Activated T-cell treated with anti-CD3 and anti-CD28 coated beads, Interleukin-2, amount 50 U/mL, for 72 hours (primary cell): ENCODE data around the gene TCF12. TPM values are rescaled to one million over a fixed set of nuclear protein-coding genes. Genes with fewer than 3 reads are reported as not detected.

Source experiments
- ATAC-seq, 2 donors: fragments of 150-1000 bp; cut with Tn5 transposase; replicated peaks in 1 of 2; 2 replicates each; pipeline ENCODE4 v1.10.0; 2021; ENCODE audit warnings: moderate library complexity in 2 of 2, mild to moderate bottlenecking in 1 of 2
- DNase-seq, 2 donors: peaks; one replicate each; pipeline ENCODE4 v3.0.0; 2021 to 2022; ENCODE audit warnings: mixed read lengths in 1 of 2
- H3K27ac Mint-ChIP-seq: one replicate; pipeline ENCODE4 v1.8.0; 2022; ENCODE audit warnings: mild to moderate bottlenecking, moderate library complexity, mixed read lengths
- H3K27me3 Mint-ChIP-seq: one replicate; pipeline ENCODE4 v1.8.0; 2022; ENCODE audit warnings: low read depth, mixed read lengths
- H3K36me3 Mint-ChIP-seq, 2 donors: one replicate each; pipeline ENCODE4 v1.8.0; 2022; ENCODE audit warnings: mixed read lengths in 2 of 2, mild to moderate bottlenecking in 1 of 2; ENCODE audit not compliant: insufficient read depth in 2 of 2
- H3K4me1 Mint-ChIP-seq: one replicate; pipeline ENCODE4 v1.8.0; 2022; ENCODE audit warnings: low read depth, mixed read lengths
- H3K4me3 Mint-ChIP-seq, 2 donors: one replicate each; pipeline ENCODE4 v1.8.0; 2022; ENCODE audit warnings: mild to moderate bottlenecking in 2 of 2, mixed read lengths in 2 of 2, moderate library complexity in 2 of 2
- H3K9me3 Mint-ChIP-seq, 2 donors: one replicate each; pipeline ENCODE4 v1.8.0; 2022; ENCODE audit warnings: mixed read lengths in 2 of 2
- total RNA-seq, 2 donors: library from RNA; stranded (reverse); gene quantifications; one replicate each; pipeline ENCODE4 v1.2.3, GENCODE V29; 2022

The TCF12 gene
- total RNA-seq, 2 donors from 2014 or later: 93.0 to 108 TPM

DNA sequence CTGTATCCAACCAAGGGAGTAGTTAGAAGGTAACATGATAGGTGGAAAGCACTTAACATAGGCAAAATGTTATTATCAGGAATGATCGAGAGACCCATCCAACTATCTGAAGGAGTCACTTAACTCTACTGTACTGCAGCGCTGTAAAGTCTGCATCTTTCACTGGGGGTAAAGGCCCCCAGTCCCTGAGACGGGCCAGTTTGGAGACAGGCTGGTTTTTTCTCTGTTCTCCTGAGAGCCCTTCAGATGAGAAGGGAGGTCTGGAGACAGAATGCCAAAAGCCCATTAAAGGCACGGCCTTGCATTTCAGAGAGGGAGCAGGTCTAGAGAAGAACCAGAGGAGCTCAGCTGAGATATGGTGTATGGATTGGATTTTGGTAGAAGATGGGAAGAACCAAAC is 386.6 kb downstream of the TCF12 start:
- peak overlapping the region in 1 of 2 donors; percentile 9 for H3K4me3 Mint-ChIP-seq
- ATAC-seq: no peak

DNA sequence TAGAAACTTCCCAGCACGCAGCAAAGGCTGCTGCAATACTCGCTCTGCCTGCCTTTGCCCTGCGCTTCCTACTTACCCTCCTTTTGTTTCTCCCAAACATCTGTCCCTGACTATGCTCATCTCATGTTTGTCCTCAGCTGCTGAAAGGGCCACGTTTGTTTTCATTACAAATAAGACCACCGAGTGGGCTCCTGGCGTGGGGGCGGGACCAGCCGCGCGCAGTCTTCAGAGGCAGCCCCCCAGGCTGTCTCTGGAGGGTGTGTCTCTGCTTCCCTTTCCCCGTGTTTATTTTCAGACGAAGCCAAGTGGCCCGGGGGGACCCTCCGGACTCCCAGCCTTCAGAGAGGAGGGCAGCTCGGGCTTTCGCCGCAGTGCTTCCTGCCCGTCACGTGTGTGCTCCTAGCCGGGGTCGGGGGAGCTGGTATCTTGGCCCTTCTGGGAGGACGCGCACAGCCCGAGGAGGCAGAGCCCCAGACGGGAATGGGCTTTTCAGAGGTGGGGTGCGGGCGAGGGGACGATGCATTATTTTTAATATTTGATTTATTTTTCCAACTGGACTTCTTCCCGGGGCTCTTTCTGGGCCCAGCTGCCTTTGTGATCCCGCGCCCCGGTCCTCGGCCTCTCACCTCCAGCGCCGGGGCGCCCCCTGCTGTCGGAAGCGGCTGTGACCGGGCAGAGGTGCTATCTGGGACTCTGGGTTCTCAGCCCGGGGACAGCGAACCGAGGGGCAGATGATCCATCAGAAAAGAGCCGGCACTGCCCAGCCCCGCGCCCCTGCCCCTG is 387.9 kb downstream of the TCF12 start:
- peak overlapping the region; percentile 74 to 77 for H3K4me3 Mint-ChIP-seq
- no peak overlapping the region for H3K27ac Mint-ChIP-seq
- H3K36me3 Mint-ChIP-seq: no peaks in the 10 kb centered on the region

More for the DNA sequence above, 386.6 kb downstream of the TCF12 start:
- Mint-ChIP-seq H3K27me3 (peaks cover 16% of the 10 kb centered on the region), H3K27ac (no peak overlapping the region), H3K36me3 (no peaks in the 10 kb centered on the region), H3K4me1 (peaks cover 7% of the 10 kb centered on the region), H3K9me3 (no peaks in the 10 kb centered on the region)
- DNase-seq: no peak

GRCh38 chr15:57306944-57307411 is 388.5 kb downstream of the TCF12 start:
- Mint-ChIP-seq H3K36me3 (no peaks in the 10 kb centered on the region), H3K4me1 (peaks cover 7% of the 10 kb centered on the region), H3K4me3 (peak overlapping the region; percentile 74 to 77), H3K27ac (no peak overlapping the region), H3K9me3 (no peaks in the 10 kb centered on the region), H3K27me3 (peaks cover 16% of the 10 kb centered on the region)
- ATAC-seq (peak; percentile 2 to 4), DNase-seq (no peak)

More for the DNA sequence above, 387.9 kb downstream of the TCF12 start:
- peak; percentile 89 to 93 for DNase-seq
- Mint-ChIP-seq H3K4me1 (peaks cover 7% of the 10 kb centered on the region), H3K27me3 (peaks cover 16% of the 10 kb centered on the region), H3K9me3 (no peaks in the 10 kb centered on the region)
- ATAC-seq: peak; percentile 87 to 92

DNA sequence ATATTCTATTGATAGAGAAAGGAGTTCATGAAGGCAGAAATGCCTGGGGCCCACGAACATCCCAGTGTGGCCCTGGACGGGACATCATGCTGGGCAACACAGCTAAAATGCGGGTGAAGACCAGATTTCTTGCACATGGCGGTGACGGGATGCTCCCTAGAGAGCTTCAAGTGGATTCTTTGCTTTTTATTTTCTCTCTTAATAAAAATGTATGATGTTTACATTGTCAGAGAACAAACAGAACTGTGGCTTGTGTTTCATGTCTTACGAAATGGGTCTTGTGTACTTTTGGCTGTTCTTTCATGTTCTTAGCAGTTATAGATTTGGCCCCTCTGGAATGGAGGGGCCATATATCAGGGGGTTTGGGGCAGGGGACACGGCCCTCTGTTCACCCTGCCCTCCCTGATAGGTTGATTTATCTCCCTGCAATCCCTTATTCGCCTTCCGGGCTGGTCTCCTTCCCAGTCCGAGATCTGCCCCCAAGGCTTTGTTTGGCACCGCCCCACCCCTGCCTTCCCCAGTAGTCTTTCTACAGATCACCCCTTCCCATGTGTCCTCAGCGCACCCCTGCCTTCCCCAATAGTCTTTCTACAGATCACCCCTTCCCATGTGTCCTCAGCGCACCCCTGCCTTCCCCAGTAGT is 389.2 kb downstream of the TCF12 start:
- no peak overlapping the region for H3K27ac Mint-ChIP-seq
- H3K27me3 Mint-ChIP-seq: peaks cover 16% of the 10 kb centered on the region
- ATAC-seq (no peak), DNase-seq (no peak)
- H3K9me3 Mint-ChIP-seq: no peaks in the 10 kb centered on the region
- H3K4me3 Mint-ChIP-seq: no peak overlapping the region
- peaks cover 7% of the 10 kb centered on the region for H3K4me1 Mint-ChIP-seq
- H3K36me3 Mint-ChIP-seq: no peaks in the 10 kb centered on the region

DNA sequence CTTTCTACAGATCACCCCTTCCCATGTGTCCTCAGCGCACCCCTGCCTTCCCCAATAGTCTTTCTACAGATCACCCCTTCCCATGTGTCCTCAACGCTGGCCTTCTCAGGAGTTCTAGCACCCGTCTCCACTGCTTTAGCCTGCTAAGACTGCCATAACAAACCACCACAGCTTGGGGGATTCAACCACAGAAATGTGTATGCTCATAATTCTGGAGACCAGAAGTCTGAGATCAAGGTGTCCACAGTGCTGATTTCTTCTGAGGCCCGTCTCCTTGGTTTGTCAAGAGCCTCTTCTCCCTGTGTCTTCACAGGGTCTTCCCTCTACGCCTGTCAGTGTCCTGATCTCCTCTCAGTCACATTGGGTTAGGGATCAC is 389.7 kb downstream of the TCF12 start:
- no peaks in the 10 kb centered on the region for H3K9me3 Mint-ChIP-seq
- peaks cover 16% of the 10 kb centered on the region for H3K27me3 Mint-ChIP-seq
- DNase-seq (no peak), ATAC-seq (no peak)
- peaks cover 7% of the 10 kb centered on the region for H3K4me1 Mint-ChIP-seq
- no peaks in the 10 kb centered on the region for H3K36me3 Mint-ChIP-seq
- H3K4me3 Mint-ChIP-seq: no peak overlapping the region
- H3K27ac Mint-ChIP-seq: no peak overlapping the region

- Mint-ChIP-seq H3K27me3 (peaks cover 13% of the 10 kb centered on the region), H3K27ac (no peak overlapping the region), H3K4me1 (peaks cover 7% of the 10 kb centered on the region), H3K4me3 (no peak overlapping the region), H3K36me3 (no peaks in the 10 kb centered on the region), H3K9me3 (no peaks in the 10 kb centered on the region)
- ATAC-seq: no peak
- no peak for DNase-seq
Measured at GRCh38 chr15:57309856-57310760, 391.7 kb downstream of the TCF12 start.

DNA sequence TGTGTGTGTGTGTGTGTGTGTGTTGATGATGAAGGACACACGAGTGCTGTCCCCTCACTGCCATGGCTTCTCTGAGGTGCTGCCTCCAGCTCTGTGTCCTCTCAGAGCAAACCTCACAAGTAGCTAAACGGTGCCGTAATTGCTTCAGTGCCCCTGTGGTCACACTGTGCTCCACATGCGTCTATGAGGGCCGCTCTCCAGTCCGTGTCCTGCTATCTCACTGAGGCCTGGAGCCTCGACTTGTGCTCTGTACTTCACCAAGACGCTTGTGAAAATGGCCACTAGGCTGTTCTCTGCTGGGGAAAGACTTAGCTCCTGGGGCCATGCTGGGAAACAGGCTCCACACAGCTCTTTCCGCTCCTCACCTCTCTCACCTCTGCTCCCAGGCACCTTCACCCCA is 392.4 kb downstream of the TCF12 start:
- H3K27me3 Mint-ChIP-seq: peaks cover 6% of the 10 kb centered on the region
- H3K27ac Mint-ChIP-seq: no peak overlapping the region
- DNase-seq (no peak), ATAC-seq (no peak)
- no peaks in the 10 kb centered on the region for H3K9me3 Mint-ChIP-seq
- H3K4me3 Mint-ChIP-seq: no peak overlapping the region
- H3K4me1 Mint-ChIP-seq: peaks cover 5% of the 10 kb centered on the region
- H3K36me3 Mint-ChIP-seq: no peaks in the 10 kb centered on the region

GRCh38 chr15:57312006-57312317 is 393.5 kb downstream of the TCF12 start:
- DNase-seq (no peak), ATAC-seq (no peak)
- Mint-ChIP-seq H3K27me3 (no peaks in the 10 kb centered on the region), H3K4me1 (no peaks in the 10 kb centered on the region), H3K27ac (no peak overlapping the region), H3K9me3 (no peaks in the 10 kb centered on the region), H3K36me3 (no peaks in the 10 kb centered on the region), H3K4me3 (no peak overlapping the region)

DNA sequence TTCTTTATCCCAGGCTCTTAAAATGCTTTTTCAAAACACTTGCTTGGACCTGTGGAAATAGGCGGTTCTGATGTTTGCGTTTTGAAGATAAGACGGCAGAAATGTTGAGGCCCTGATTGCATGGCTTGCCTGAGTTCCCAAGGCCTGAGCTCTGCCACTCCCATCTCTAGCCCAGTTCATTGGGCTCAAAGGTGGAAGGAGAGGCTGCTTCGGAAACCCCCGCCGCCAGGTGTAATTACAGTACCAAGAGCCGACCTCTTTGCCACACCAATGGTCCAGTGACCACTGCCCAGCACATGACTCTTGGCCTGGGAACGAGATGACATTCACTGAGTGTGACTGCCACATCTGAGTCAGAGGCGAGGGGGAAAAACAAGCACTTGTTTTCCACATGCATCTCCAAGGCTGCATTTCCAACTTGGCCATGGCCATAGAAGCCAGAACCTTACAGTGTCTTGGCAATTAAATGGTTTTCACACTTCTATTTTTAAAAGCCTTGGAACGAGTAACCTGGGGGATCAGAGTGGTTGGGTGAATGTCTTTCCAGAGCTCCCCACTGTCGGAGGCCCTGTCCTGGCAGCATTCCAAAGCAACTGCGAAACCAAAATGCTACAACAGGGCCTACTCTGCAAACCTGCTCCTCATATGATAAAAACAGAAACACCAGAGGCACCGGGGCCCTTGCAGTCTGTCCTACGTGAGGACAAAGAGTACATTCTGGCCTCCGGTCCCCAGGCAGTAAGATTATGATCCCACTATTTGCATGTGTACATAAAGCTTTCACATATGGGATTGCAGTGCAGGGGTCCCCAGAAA is 394.1 kb downstream of the TCF12 start:
- H3K9me3 Mint-ChIP-seq: no peaks in the 10 kb centered on the region
- no peaks in the 10 kb centered on the region for H3K27me3 Mint-ChIP-seq
- H3K4me3 Mint-ChIP-seq: no peak overlapping the region
- no peaks in the 10 kb centered on the region for H3K4me1 Mint-ChIP-seq
- no peak overlapping the region for H3K27ac Mint-ChIP-seq
- ATAC-seq: no peak
- no peak for DNase-seq
- H3K36me3 Mint-ChIP-seq: no peaks in the 10 kb centered on the region

- Mint-ChIP-seq H3K27me3 (no peaks in the 10 kb centered on the region), H3K9me3 (no peaks in the 10 kb centered on the region), H3K27ac (no peak overlapping the region), H3K4me1 (no peaks in the 10 kb centered on the region), H3K4me3 (no peak overlapping the region), H3K36me3 (no peaks in the 10 kb centered on the region)
- ATAC-seq (no peak), DNase-seq (no peak)
Measured at GRCh38 chr15:57313134-57313483, 394.7 kb downstream of the TCF12 start.

- no peak overlapping the region for H3K27ac Mint-ChIP-seq
- DNase-seq (no peak), ATAC-seq (no peak)
- H3K9me3 Mint-ChIP-seq: no peaks in the 10 kb centered on the region
- H3K4me3 Mint-ChIP-seq: no peak overlapping the region
- H3K36me3 Mint-ChIP-seq: no peaks in the 10 kb centered on the region
- no peaks in the 10 kb centered on the region for H3K4me1 Mint-ChIP-seq
- no peaks in the 10 kb centered on the region for H3K27me3 Mint-ChIP-seq
Measured at GRCh38 chr15:57314221-57314620, 395.8 kb downstream of the TCF12 start.

DNA sequence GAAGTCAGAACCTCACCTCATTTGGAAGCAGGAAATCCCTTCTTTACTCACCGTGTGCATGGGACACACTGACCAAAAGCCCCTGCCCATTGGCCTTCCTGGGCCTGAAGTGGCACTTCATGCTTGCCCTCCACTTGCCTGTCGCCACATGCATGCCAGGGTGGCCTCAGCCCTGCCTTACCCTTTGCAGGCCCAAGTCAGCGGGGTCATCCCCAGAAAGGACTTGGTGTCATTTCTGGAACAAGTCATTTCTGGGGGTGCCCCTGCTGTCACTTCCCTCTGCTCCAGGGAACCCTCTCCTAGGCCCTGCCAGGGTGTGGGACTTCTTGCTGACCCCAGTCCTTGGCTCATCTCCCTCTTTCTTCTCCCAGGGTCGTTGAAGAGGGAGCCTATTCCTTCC is 398.0 kb downstream of the TCF12 start:
- Mint-ChIP-seq H3K4me1 (no peaks in the 10 kb centered on the region), H3K27ac (no peak overlapping the region), H3K9me3 (no peaks in the 10 kb centered on the region), H3K36me3 (no peaks in the 10 kb centered on the region), H3K27me3 (no peaks in the 10 kb centered on the region), H3K4me3 (no peak overlapping the region)
- ATAC-seq: no peak
- no peak for DNase-seq
